ENCODE data around the gene SFMBT2. TPM values are rescaled to one million over a fixed set of nuclear protein-coding genes. Genes with fewer than 3 reads are reported as not detected.

The SFMBT2 gene
- total RNA-seq, 1 donor from 2014 or later: 2.7 TPM

- Mint-ChIP-seq H3K9me3 (ENCODE audit: unreplicated experiment) (no peaks in the 10 kb centered on the region), H3K4me3 (ENCODE audit: unreplicated experiment) (no peak overlapping the region), H3K4me1 (ENCODE audit: unreplicated experiment) (no peaks in the 10 kb centered on the region), H3K36me3 (ENCODE audit: unreplicated experiment) (no peaks in the 10 kb centered on the region), H3K27me3 (ENCODE audit: unreplicated experiment) (no peaks in the 10 kb centered on the region), H3K27ac (ENCODE audit: unreplicated experiment) (no peak overlapping the region)
- no peak for DNase-seq (ENCODE audit: extremely low spot score, unreplicated experiment)
- TF ChIP-seq CTCF (IDR thresholded peaks at IDR 0.05): no peak
These were observed 242.4 kb downstream of the SFMBT2 start for GRCh38 chr10:7168414-7168813.

GRCh38 chr10:7165500-7166177 lies 245.2 kb downstream of the SFMBT2 start:
- Mint-ChIP-seq H3K4me1 (ENCODE audit: unreplicated experiment) (no peaks in the 10 kb centered on the region), H3K4me3 (ENCODE audit: unreplicated experiment) (no peak overlapping the region), H3K27ac (ENCODE audit: unreplicated experiment) (no peak overlapping the region), H3K9me3 (ENCODE audit: unreplicated experiment) (no peaks in the 10 kb centered on the region), H3K27me3 (ENCODE audit: unreplicated experiment) (no peaks in the 10 kb centered on the region), H3K36me3 (ENCODE audit: unreplicated experiment) (no peaks in the 10 kb centered on the region)
- no peak for DNase-seq (ENCODE audit: extremely low spot score, unreplicated experiment)
- no peak for TF ChIP-seq CTCF (IDR thresholded peaks at IDR 0.05)

GRCh38 chr10:7164955-7165354 lies 245.9 kb downstream of the SFMBT2 start:
- Mint-ChIP-seq H3K9me3 (ENCODE audit: unreplicated experiment) (no peaks in the 10 kb centered on the region), H3K4me3 (ENCODE audit: unreplicated experiment) (no peak overlapping the region), H3K4me1 (ENCODE audit: unreplicated experiment) (no peaks in the 10 kb centered on the region), H3K36me3 (ENCODE audit: unreplicated experiment) (no peaks in the 10 kb centered on the region), H3K27me3 (ENCODE audit: unreplicated experiment) (no peaks in the 10 kb centered on the region), H3K27ac (ENCODE audit: unreplicated experiment) (no peak overlapping the region)
- TF ChIP-seq CTCF (IDR thresholded peaks at IDR 0.05): no peak
- DNase-seq (ENCODE audit: extremely low spot score, unreplicated experiment): no peak

GRCh38 chr10:7162331-7162730 lies 248.5 kb downstream of the SFMBT2 start:
- Mint-ChIP-seq H3K27me3 (ENCODE audit: unreplicated experiment) (no peaks in the 10 kb centered on the region), H3K4me3 (ENCODE audit: unreplicated experiment) (no peak overlapping the region), H3K36me3 (ENCODE audit: unreplicated experiment) (no peaks in the 10 kb centered on the region), H3K9me3 (ENCODE audit: unreplicated experiment) (no peaks in the 10 kb centered on the region), H3K4me1 (ENCODE audit: unreplicated experiment) (no peaks in the 10 kb centered on the region), H3K27ac (ENCODE audit: unreplicated experiment) (no peak overlapping the region)
- TF ChIP-seq CTCF (IDR thresholded peaks at IDR 0.05): no peak
- DNase-seq (ENCODE audit: extremely low spot score, unreplicated experiment): no peak

GRCh38 chr10:7161484-7162250 lies 249.2 kb downstream of the SFMBT2 start:
- no peaks in the 10 kb centered on the region for H3K9me3 Mint-ChIP-seq (ENCODE audit: unreplicated experiment)
- H3K4me1 Mint-ChIP-seq (ENCODE audit: unreplicated experiment): no peaks in the 10 kb centered on the region
- no peak overlapping the region for H3K27ac Mint-ChIP-seq (ENCODE audit: unreplicated experiment)
- no peaks in the 10 kb centered on the region for H3K27me3 Mint-ChIP-seq (ENCODE audit: unreplicated experiment)
- TF ChIP-seq CTCF (IDR thresholded peaks at IDR 0.05): no peak
- DNase-seq (ENCODE audit: extremely low spot score, unreplicated experiment): no peak
- H3K36me3 Mint-ChIP-seq (ENCODE audit: unreplicated experiment): no peaks in the 10 kb centered on the region
- no peak overlapping the region for H3K4me3 Mint-ChIP-seq (ENCODE audit: unreplicated experiment)
